Stimulated activated CD8-positive, alpha-beta memory T cell treated with anti-CD3 and anti-CD28 coated beads, Interleukin-12 subunit alpha, Interleukin-12 subunit beta, amount 100 ng/mL, for 24 hours (primary cell): ENCODE results near the gene POLA2.
"Not testable (repeated sequence)": the region's sequence is repeated elsewhere in the genome, so short reads cannot be mapped to it uniquely, and the experiment has no call there.

Source experiments
- DNase-seq: peaks from one replicate; pipeline ENCODE4 v3.0.0-alpha.2; 2020; ENCODE audit errors: extremely low read depth

Gene POLA2

GRCh38 chr11:65330544-65330943, 68.8 kb downstream of the POLA2 start:
- no peak for DNase-seq

GRCh38 chr11:65332591-65332990, 70.8 kb downstream of the POLA2 start:
- DNase-seq = not testable (repeated sequence)

- no peak for DNase-seq
Measured at GRCh38 chr11:65334696-65335295, 73.0 kb downstream of the POLA2 start.

- no peak for DNase-seq
Measured at GRCh38 chr11:65338676-65339075, 76.9 kb downstream of the POLA2 start.

DNA sequence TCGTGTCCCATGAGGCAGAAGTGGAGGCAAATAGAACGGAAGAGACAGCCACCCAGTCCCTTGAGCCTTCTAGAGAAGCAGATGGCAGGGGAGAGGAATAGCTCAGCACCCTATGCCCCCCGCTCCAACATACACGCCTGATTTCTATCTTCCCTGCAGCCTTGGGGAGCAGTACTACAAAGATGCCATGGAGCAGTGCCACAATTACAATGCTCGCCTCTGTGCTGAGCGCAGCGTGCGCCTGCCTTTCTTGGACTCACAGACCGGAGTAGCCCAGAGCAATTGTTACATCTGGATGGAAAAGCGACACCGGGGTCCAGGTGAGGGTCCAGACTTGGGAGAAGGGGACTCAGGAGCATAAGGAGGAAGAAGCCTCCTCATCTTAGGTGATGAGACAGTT, 78.5 kb downstream of the POLA2 start:
- DNase-seq = no peak

GRCh38 chr11:65341856-65342255, 80.1 kb downstream of the POLA2 start:
- DNase-seq = no peak
